ENCODE results near the gene MTG1.

MTG1 gene

DNA sequence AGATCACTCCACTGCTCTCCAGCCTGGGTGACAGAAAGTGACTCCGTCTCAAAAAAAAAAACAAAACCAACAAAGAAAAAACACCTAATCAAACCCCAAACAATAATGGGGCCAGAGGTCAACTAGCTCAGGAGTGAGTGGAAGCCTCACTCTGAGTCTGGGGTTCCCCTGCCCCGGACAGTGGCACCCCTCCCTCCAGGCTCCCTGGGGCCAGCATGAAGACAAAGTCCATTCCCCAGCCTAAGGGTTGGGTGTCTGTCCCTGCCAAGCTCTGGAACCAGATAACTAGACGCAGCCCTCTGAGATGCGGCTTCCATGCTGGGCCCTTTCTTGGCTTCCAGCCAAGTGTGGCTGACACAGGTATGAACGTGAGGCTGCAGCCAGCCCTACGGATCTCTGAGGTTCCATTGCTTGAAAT lies 34.4 kb upstream of the MTG1 start:
- DNase-seq (ENCODE audit: insufficient read length, low spot score) = no peak
- TF ChIP-seq, protein P1, sequence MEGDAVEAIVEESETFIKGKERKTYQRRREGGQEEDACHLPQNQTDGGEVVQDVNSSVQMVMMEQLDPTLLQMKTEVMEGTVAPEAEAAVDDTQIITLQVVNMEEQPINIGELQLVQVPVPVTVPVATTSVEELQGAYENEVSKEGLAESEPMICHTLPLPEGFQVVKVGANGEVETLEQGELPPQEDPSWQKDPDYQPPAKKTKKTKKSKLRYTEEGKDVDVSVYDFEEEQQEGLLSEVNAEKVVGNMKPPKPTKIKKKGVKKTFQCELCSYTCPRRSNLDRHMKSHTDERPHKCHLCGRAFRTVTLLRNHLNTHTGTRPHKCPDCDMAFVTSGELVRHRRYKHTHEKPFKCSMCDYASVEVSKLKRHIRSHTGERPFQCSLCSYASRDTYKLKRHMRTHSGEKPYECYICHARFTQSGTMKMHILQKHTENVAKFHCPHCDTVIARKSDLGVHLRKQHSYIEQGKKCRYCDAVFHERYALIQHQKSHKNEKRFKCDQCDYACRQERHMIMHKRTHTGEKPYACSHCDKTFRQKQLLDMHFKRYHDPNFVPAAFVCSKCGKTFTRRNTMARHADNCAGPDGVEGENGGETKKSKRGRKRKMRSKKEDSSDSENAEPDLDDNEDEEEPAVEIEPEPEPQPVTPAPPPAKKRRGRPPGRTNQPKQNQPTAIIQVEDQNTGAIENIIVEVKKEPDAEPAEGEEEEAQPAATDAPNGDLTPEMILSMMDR (IDR thresholded peaks at IDR 0.05; ENCODE audit: insufficient read depth, missing control alignments) = no peak
- FAIRE-seq = no peak

DNA sequence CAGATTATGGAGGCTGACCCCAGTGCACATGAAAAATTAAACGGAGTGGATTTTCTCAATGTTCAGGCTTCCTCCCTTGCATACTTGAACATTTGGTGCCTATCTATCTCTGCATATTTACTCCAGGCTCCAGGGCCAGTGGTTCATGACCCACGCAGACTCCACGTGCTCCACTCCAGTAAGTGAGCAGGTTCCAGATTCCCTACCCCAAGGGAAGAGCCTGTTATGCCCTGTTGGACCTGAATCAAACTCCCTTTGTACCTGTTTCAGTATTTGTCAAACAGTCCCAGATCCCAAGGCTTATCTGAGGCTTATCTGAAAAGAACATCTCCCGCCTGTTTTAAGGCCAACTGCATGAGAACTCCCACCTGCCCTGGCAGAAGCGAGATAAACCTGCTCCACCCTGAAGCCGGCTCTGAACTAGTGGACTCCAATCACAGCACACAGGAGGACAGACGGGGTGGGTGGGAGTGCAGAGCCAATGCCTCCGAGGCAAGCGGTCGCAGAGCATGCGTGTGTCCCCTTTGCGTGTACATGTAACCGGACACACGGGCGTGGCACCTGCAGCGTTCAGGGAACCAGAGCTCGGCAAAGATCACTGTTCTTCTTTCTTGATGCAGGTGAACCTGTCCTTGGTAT lies 33.9 kb upstream of the MTG1 start:
- TF ChIP-seq, protein P1 (IDR thresholded peaks at IDR 0.05; ENCODE audit: insufficient read depth, missing control alignments) = no peak
- FAIRE-seq (no peak), DNase-seq (ENCODE audit: insufficient read length, low spot score) (no peak)

DNA sequence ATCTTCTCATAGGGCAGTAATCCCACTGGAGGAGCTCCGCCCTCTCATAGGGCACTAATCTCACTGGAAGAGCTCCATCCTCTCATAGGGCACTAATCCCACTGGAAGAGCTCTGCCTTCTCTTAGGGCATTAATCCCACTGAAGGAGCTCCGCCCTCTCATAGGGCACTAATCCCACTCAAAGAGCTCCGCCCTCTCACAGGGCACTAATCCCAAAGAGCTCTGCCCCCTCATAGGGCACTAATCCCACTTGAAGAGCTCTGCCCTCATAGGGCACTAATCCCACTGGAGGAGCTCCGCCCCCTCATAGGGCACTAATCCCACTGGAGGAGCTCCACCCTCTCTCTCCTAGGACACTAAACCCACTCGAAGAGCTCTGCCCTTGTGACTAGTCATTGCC lies 32.7 kb upstream of the MTG1 start:
- TF ChIP-seq, protein P1 (IDR thresholded peaks at IDR 0.05; ENCODE audit: insufficient read depth, missing control alignments) = no peak
- no peak for FAIRE-seq
- DNase-seq (ENCODE audit: insufficient read length, low spot score) = no peak

DNA sequence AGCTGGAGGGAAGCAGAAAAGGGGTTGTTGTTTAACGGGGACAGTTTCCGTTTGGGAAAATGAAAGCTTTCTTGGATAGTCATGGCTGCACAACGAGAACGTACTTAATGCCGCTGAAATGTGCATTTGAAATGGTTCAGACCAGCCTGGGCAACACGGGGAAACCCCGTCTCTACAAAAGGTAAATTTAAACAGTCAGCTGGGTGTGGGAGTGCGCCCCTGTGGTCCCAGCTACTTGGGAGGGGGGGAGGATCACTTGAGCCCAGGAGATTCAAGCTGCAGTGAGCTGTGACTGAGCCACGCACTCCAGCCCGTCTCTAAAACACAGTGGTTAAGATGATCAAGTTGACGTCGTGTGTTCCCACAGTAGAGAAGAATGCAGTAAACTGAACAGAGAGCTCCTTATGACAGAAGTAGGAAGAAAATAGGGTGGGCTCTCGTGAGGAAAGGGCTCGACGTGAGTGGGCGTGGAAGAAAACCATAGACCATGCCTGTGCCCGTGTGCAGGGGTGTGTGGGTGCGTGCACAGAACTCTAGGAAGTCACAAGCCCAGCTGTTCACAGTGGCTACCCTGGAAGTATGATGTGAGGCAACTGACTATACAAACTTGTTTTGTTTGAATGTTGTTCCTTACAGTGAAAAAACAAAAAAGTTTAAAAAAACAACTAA lies 32.0 kb upstream of the MTG1 start:
- TF ChIP-seq, protein P1 (IDR thresholded peaks at IDR 0.05; ENCODE audit: insufficient read depth, missing control alignments) = no peak
- FAIRE-seq = no peak
- DNase-seq (ENCODE audit: insufficient read length, low spot score) = no peak

DNA sequence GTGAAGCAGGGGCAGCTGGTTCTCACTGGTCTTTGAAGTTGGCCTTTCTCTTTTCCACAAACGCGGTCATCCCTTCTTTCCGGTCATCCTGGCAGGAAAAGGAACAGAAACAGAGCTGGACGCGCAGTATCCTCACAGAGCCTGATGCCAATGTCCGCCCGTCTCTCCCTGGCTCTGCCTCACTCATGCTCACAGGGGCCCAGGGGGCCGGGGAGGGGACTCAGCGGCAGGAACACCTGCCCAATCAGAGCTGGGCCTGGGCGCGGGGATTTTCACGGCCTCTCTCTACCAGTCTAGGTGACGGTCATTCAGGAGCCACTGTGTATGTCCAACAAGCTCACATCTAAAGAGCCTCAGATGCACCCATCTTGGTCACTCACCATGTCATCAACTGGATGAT lies 31.1 kb upstream of the MTG1 start:
- DNase-seq (ENCODE audit: insufficient read length, low spot score) (no peak), FAIRE-seq (no peak)
- TF ChIP-seq, protein P1 (IDR thresholded peaks at IDR 0.05; ENCODE audit: insufficient read depth, missing control alignments) = no peak

DNA sequence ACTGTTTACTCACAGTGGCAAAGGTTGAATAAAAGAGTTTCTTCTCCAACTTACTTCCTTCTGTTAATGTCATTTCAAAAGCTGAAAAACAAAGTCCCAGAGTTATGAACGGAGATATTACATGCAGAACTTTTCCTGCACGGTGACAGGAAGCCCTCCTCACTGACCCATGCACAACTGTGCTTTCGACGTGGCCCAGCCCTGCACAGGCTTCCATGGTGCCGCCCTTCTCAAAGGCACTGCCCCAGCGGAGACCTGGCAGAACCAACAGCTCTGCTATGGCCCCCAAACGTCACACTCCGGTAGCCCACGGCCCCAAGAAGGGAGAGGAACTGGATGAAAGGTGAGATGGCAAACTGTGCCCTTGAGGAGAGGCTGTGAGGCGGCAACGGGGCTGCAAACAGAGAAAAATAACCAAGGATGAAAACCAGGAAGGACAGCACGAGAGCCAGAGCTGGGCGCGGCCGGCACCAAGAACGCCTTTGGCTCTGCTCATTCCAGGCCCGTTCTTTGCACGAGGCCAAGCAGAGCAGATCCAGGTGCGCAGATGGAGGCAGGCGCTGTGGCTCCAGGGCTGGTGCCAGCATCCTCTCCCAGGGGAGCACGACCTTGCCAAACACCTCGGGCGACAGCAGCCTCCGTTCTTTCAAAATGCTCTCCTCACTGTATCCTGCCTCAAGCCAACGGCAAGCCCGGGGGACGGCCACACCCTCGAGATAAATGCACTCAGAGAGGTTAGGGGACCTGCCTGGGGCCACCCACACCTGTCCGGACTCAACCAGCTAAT lies 29.1 kb upstream of the MTG1 start:
- TF ChIP-seq, protein P1 (IDR thresholded peaks at IDR 0.05; ENCODE audit: insufficient read depth, missing control alignments) = no peak
- FAIRE-seq = no peak
- DNase-seq (ENCODE audit: insufficient read length, low spot score) = no peak
